GM19351 (cell line): ENCODE data around the gene MYO18B.

Source experiments
- ATAC-seq: cut with Tn5 transposase; IDR thresholded peaks from one replicate; pipeline ENCODE4 v1.9.1; 2021; ENCODE audit warnings: mild to moderate bottlenecking, moderate library complexity; ENCODE audit not compliant: unreplicated experiment

Gene MYO18B

GRCh38 chr22:25747245-25747944 is 5.4 kb downstream of the MYO18B start:
- no peak for ATAC-seq

DNA sequence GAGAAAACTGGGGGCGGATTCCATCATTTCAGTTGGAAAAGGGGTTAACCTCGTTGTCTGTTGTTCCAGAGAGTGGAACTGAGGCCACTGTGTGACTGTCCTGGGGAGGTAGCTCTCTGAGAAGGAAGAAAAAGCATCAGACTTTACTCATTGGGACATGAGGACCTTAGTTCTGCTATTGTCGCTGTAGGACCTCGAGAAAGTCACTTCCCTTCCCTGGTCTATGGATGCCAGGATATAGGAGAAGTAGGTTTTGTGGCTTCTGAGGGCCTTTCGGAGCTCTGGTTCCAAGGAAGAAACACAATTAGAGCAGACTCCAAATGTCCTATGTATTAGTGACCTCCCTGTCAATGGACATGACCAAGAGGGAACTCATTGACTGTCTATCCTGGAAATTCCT is 6.2 kb downstream of the MYO18B start:
- ATAC-seq, result no peak

DNA sequence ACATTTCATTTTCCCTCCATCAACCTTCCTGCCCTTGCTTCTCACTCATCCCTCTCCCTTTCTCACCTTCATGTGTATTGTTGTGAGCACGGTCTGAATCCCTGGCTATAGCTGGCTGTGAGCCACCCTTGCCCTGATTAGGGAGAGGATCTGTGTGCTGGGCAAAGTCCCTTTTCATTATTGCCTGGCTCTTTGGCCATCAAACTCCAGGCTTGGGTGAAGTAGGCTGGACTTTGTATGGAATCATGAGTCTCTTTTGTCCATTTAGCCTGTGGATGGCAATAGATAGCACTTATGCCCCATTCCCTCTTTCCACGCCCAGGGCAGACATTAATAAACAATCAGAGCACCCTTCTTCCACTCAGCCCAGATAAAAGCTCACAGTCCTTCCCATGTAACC is 6.7 kb downstream of the MYO18B start:
- no peak for ATAC-seq

- ATAC-seq, result peak; percentile 69
Measured at GRCh38 chr22:25749420-25750169, 7.6 kb downstream of the MYO18B start.

DNA sequence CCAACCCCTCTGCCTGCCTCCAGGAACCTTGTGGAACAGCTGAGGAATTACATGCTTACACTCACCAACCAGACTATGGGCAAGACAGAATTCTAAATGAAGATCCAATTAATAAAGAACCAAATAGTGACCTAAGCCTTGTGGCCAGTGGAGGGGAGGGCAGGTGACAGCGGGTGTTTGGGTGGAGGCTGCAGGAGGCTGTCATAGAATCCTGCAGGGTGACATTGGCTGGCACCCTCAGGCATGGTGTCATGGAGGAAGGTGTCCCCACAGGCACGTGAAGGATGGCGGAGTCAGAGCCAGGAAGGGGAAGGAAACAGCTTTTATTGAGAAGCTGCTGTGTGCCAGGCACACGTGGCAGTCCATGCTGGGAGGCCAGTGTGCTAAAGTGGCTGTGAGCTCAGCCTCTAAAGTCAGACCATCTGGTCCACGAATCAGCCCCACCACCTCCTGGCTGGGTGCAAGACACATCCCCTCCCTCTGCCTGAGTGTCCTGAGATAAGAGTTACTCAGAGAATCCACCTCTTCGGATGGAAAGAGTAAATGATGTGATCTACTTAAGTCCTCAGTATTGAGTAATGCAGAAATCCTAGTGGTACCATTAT is 8.7 kb downstream of the MYO18B start:
- ATAC-seq, result no peak

DNA sequence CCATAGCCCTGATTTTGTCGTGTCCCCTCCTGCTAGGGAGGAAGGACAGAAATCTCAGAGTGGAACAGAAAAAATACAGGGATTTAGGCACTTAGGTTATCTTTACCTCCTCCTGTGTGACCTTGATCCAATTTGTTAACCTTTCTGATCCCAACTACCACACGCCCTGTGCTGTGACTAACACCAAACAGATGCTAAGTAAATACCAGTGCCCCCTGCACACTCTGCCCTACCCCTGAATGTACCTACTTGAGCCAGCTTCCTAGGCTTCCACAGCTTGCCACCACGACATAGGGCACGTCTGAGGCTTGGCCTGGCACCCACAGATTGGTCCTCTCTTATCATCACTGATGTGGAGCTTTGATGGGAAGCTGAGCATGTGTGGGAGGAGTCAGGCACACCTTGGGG is 9.2 kb downstream of the MYO18B start:
- no peak for ATAC-seq

- ATAC-seq, result no peak
Measured at GRCh38 chr22:25752615-25753214, 10.7 kb downstream of the MYO18B start.

DNA sequence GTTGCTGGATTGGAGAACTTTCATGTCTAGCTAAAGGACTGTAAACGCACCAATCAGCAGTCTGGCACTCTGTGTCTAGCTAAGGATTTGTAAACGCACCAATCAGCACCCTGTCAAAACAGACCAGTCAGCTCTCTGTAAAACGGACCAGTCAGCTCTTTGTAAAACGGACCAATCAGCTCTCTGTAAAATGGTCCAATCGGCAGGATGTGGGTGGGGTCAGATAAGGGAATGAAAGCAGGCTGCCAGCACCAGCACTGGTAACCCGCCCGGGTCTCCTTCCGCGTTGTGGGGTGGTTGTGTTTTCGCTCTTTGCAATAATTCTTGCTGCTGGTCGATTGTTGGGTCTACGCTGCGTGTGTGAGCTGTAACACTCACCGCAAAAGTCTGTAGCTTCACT is 11.3 kb downstream of the MYO18B start:
- no peak for ATAC-seq

DNA sequence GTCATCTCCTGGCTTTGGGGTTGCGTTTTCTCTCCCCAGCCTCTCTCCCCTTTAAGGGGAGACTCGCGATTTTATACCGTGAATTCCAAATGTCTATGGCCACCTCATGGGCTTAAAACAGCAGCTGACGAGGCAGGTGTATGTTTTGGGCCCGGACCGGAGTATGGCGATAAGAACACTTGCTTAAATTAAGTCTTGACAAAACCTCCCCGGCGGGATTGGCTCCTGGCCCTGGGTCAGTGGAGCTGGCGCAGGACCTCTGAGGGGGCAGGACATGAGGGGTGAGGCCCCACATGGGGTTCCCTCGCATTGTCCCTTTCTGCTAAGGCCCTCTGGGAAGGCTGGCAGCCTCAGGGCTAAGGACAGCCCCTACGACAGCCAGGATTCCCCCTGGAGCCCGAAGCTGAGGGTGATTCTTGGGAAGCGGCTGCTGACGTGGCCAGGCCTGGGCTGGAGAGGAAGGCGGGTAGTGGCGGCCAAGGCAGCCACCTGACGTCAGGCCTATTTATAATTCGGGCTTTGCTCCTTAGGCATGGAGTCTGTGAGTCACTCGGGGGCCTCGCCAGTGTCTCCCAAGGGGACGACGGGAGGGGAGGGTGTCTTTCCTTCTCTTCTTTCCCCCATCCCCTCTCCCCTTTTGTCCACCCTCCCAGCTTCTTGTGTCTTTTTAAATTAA is 12.7 kb downstream of the MYO18B start:
- no peak for ATAC-seq

- ATAC-seq, result no peak
Measured at GRCh38 chr22:25757686-25758085, 15.7 kb downstream of the MYO18B start.

DNA sequence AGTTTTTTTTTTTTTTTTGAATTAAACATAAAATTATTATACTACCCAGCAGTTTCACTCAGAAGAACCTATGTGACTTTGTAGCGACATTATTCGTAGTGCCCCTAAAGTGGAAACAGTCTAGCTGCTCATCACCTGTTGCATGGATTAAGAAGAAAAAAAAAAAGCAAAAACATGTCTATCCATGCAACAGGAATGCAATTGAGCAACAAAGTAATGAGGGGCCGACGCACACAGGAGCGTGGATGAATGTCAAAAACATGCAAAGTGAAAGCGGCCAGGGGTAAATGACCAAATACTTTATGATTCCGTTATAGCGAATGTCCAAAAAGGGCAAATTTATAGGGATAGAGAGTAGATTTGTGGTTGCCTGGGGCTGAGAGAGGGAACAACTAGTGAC is 16.3 kb downstream of the MYO18B start:
- ATAC-seq, result no peak

- ATAC-seq, result no peak
Measured at GRCh38 chr22:25759825-25760231, 17.8 kb downstream of the MYO18B start.

- ATAC-seq, result no peak
Measured at GRCh38 chr22:25760294-25760693, 18.3 kb downstream of the MYO18B start.

DNA sequence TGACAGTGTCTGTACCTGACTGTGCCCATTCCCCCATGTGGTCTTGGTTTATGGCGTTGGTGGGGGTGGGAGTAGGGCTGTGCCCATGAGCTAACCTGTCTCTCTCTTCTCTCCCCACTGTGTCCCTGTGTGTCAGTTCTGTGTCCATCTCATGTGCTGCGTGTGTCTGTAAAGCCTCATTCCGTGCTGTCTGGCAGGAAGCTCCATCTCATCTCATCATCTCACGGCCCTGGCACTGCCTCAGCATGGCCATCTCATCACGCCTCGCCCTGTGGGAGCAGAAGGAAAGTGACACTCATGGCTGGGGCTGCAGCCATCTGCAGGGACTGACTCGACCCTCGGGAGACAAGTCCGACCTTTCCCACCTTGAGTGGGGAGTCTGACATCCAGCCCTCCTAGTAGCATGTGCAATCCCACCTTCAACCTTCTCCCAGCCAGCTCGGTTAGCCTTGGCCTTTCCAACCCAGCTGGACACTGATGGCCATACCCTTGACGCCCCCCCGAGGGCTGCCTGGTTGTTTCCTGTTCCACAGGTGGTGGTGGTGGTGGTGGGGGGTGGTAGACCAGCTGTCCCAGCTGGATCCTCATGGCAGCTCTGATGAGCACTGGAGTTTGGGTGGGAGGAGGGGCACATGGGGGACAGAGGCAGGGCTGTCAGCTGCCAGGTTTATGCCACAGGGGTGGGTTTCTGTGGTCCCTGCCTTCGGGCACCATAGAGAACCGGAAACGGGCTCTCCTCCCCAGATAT is 19.0 kb downstream of the MYO18B start:
- no peak for ATAC-seq

DNA sequence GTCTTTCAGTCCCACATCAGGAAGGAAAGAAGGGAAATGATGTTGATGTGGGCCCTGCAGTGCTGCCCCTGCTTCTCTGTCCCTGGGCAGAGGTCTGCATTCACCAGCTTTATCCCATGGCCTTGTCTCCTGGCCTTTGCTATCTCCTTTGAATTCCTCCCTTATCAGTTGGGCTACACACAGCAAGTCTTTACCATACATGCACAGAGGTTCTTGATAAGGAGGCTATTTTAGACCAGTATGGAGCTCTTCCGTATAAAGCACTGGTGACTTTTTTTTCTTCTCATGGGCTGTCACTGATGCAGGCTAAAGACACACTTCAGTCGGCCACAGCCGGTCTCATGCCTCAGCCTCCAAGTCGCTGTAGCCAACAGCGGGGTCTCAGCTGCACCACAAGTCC is 20.2 kb downstream of the MYO18B start:
- no peak for ATAC-seq

DNA sequence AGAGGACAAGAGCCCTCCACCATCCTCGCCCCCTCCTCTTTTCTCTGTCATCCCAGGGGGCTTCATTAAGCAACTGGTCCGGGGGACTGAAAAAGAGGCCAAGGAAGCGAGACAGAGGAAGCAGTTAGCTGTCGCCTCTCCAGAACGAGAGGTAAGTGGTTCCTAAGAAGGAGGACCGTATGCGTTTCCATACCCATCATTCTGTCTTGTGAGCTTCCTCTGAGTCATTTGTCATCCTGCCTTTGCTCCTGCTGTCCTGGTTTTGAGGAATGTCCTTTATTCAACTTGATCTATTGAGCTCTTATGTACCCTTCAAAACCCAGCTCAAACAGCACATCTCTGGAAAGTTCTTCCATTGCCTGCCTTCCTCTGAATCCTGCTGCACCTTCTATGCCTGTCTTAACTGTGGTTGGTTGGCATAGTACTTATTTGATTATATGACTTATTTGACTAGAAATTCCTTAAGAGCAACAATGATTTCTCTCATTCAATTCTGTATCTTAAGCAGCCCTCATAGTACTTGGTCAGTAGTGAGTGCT is 21.3 kb downstream of the MYO18B start:
- ATAC-seq, result no peak

DNA sequence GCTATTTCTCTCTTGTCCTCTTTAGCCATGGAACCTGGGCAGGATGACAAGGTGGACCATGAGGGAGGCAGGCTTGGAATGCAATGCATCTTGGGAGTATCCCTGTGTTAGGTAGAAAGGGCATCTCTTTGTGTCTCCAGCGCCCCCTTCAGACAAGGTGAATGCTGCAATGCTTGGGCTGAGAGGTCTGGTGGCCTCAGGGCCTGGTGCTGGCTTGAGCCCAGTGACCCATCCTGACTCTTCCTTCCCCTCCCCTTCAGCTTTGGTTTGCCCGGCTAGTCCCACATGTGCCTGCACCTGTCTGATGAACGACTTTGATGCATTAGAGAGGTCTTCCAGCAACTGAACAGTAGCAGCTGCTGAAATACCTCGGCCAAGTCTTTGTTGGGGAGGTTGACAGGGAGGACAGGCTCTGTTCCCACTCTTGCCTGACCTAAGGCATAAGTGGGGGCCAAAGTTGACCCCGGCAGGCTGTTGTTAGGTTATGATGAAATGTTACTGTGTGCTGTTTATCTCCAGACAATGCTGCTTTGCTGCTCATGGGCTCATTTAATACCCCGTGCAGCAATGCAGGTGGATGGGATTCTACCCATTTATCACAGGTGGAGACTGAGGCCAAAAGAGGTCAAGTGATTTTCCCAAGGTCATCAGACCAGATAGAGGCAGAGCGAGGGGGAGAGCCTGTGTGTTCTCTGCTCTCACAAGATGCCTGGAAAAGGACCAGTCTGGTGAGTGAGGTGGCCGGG is 22.5 kb downstream of the MYO18B start:
- ATAC-seq, result no peak

GRCh38 chr22:25765016-25765367 is 23.0 kb downstream of the MYO18B start:
- no peak for ATAC-seq

DNA sequence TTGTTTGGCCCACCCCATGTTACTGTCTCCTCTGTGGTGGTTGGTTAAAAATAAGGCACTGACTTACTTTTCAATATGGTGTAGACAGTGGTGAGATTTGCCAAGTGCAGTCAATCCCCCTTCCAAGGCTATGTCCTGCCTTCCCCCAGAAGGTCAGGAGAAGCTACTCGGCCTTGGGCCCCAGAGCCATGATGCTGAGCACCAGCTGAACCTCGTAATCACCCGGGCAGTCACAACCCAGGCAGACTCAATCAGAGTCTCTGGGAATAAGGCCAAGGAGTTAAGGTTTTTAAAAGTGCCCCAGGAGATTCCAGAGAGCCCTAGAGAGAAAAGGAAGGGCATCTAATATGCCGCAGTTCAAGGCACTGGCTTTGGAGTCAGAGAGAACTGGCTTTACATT is 23.8 kb downstream of the MYO18B start:
- ATAC-seq, result no peak

- no peak for ATAC-seq
Measured at GRCh38 chr22:25766418-25766817, 24.4 kb downstream of the MYO18B start.
